ENCODE measurements around the gene BOD1L1.
A peak's percentile ranks its signal among the peaks of the same experiment; 100 is the strongest.

BOD1L1 gene

GRCh38 chr4:13543839-13544605 lies 83.5 kb downstream of the BOD1L1 start, which contains the start of gene NKX3-2:
NKX3-2 (minus strand) TSS chr4:13544508; CDS start chr4:13544414, 94 bp downstream.
- Mint-ChIP-seq H3K36me3 (peaks cover 19% of the 10 kb centered on the region), H3K4me1 (peaks cover 38% of the 10 kb centered on the region), H3K27ac (peak within 1 kb of the TSS; percentile 33), H3K4me3 (peak within 1 kb of the TSS; percentile 72), H3K9me3 (no peaks in the 10 kb centered on the region), H3K27me3 (peaks cover 97% of the 10 kb centered on the region)
- no peak for DNase-seq
- CTCF ChIA-PET = no interaction called here

GRCh38 chr4:13543032-13543838 lies 84.3 kb downstream of the BOD1L1 start:
- H3K4me1 Mint-ChIP-seq = peaks cover 36% of the 10 kb centered on the region
- DNase-seq = no peak
- peaks cover 25% of the 10 kb centered on the region for H3K36me3 Mint-ChIP-seq
- H3K27me3 Mint-ChIP-seq = peaks cover 98% of the 10 kb centered on the region
- CTCF ChIA-PET = no interaction called here
- H3K27ac Mint-ChIP-seq = peak overlapping the region; percentile 75
- peak overlapping the region; percentile 39 for H3K4me3 Mint-ChIP-seq
- peaks cover 2% of the 10 kb centered on the region for H3K9me3 Mint-ChIP-seq

GRCh38 chr4:13542577-13543031 lies 84.9 kb downstream of the BOD1L1 start:
- Mint-ChIP-seq H3K27ac (peak overlapping the region; percentile 75), H3K36me3 (peaks cover 27% of the 10 kb centered on the region), H3K4me1 (peaks cover 36% of the 10 kb centered on the region), H3K27me3 (peaks cover 98% of the 10 kb centered on the region), H3K9me3 (peaks cover 2% of the 10 kb centered on the region), H3K4me3 (peak overlapping the region; percentile 18)
- DNase-seq = no peak
- CTCF ChIA-PET = interaction anchor here (1.0 to 1.1 kb wide), 2 partner anchors 13 to 19 kb away, joined by 3 to 4 read pairs; no protein-coding TSS in a partner anchor

- Mint-ChIP-seq H3K4me1 (peaks cover 37% of the 10 kb centered on the region), H3K9me3 (peaks cover 5% of the 10 kb centered on the region), H3K36me3 (peaks cover 30% of the 10 kb centered on the region), H3K27ac (peak overlapping the region; percentile 78), H3K27me3 (peaks cover 98% of the 10 kb centered on the region), H3K4me3 (no peak overlapping the region)
- DNase-seq = peak; percentile 56
- CTCF ChIA-PET = interaction anchor here (1.0 to 1.1 kb wide), 2 partner anchors 12 to 18 kb away, joined by 3 to 4 read pairs; no protein-coding TSS in a partner anchor
Measured at GRCh38 chr4:13541720-13542576, 85.6 kb downstream of the BOD1L1 start.

- no peak overlapping the region for H3K4me3 Mint-ChIP-seq
- H3K36me3 Mint-ChIP-seq = peaks cover 28% of the 10 kb centered on the region
- H3K4me1 Mint-ChIP-seq = peaks cover 32% of the 10 kb centered on the region
- CTCF ChIA-PET = interaction anchor here (1.7 kb wide), 1 partner anchor 8 kb away, joined by 6 read pairs; no protein-coding TSS in a partner anchor
- peak overlapping the region; percentile 65 for H3K27ac Mint-ChIP-seq
- H3K27me3 Mint-ChIP-seq = peaks cover 98% of the 10 kb centered on the region
- DNase-seq = no peak
- H3K9me3 Mint-ChIP-seq = peaks cover 9% of the 10 kb centered on the region
Measured at GRCh38 chr4:13541176-13541604, 86.3 kb downstream of the BOD1L1 start.

GRCh38 chr4:13540446-13541175 lies 86.9 kb downstream of the BOD1L1 start:
- peaks cover 26% of the 10 kb centered on the region for H3K36me3 Mint-ChIP-seq
- peaks cover 99% of the 10 kb centered on the region for H3K27me3 Mint-ChIP-seq
- H3K4me1 Mint-ChIP-seq = peaks cover 30% of the 10 kb centered on the region
- no peak for DNase-seq
- peaks cover 9% of the 10 kb centered on the region for H3K9me3 Mint-ChIP-seq
- CTCF ChIA-PET = interaction anchor here (1.7 kb wide), 1 partner anchor 9 kb away, joined by 6 read pairs; no protein-coding TSS in a partner anchor
- H3K4me3 Mint-ChIP-seq = no peak overlapping the region
- peak overlapping the region; percentile 65 for H3K27ac Mint-ChIP-seq

GRCh38 chr4:13539619-13540445 lies 87.7 kb downstream of the BOD1L1 start:
- Mint-ChIP-seq H3K27ac (peak overlapping the region; percentile 28), H3K4me1 (peaks cover 24% of the 10 kb centered on the region), H3K27me3 (peaks cover 100% of the 10 kb centered on the region), H3K9me3 (peaks cover 9% of the 10 kb centered on the region), H3K36me3 (peaks cover 23% of the 10 kb centered on the region), H3K4me3 (no peak overlapping the region)
- no peak for DNase-seq
- CTCF ChIA-PET = interaction anchor here (1.7 kb wide), 1 partner anchor 9 kb away, joined by 6 read pairs; no protein-coding TSS in a partner anchor

- DNase-seq = no peak
- Mint-ChIP-seq H3K4me3 (peak overlapping the region; percentile 19), H3K27me3 (peaks cover 100% of the 10 kb centered on the region), H3K4me1 (peaks cover 23% of the 10 kb centered on the region), H3K36me3 (peaks cover 23% of the 10 kb centered on the region), H3K27ac (peak overlapping the region; percentile 28), H3K9me3 (peaks cover 9% of the 10 kb centered on the region)
- CTCF ChIA-PET = interaction anchor here (1.7 kb wide), 1 partner anchor 10 kb away, joined by 6 read pairs; no protein-coding TSS in a partner anchor
Measured at GRCh38 chr4:13539047-13539618, 88.4 kb downstream of the BOD1L1 start.

- Mint-ChIP-seq H3K4me1 (peaks cover 21% of the 10 kb centered on the region), H3K9me3 (peaks cover 9% of the 10 kb centered on the region)
Measured at GRCh38 chr4:13538427-13538973, 89.0 kb downstream of the BOD1L1 start.

GRCh38 chr4:13537832-13538177 lies 89.7 kb downstream of the BOD1L1 start:
- no peak overlapping the region for H3K4me3 Mint-ChIP-seq
- CTCF ChIA-PET = interaction anchor here (1.6 kb wide), 1 partner anchor 10 kb away, joined by 4 read pairs; no protein-coding TSS in a partner anchor
- no peak for DNase-seq
- H3K27me3 Mint-ChIP-seq = peaks cover 100% of the 10 kb centered on the region
- peaks cover 19% of the 10 kb centered on the region for H3K4me1 Mint-ChIP-seq
- H3K9me3 Mint-ChIP-seq = peaks cover 9% of the 10 kb centered on the region
- no peak overlapping the region for H3K27ac Mint-ChIP-seq
- peaks cover 25% of the 10 kb centered on the region for H3K36me3 Mint-ChIP-seq

More at GRCh38 chr4:13538427-13538973, 89.0 kb downstream of the BOD1L1 start:
- H3K27ac Mint-ChIP-seq = peak overlapping the region; percentile 80
- H3K36me3 Mint-ChIP-seq = peaks cover 25% of the 10 kb centered on the region
- CTCF ChIA-PET = no interaction called here
- H3K4me3 Mint-ChIP-seq = peak overlapping the region; percentile 19
- DNase-seq = no peak
- H3K27me3 Mint-ChIP-seq = peaks cover 100% of the 10 kb centered on the region

GRCh38 chr4:13537011-13537831 lies 90.3 kb downstream of the BOD1L1 start:
- Mint-ChIP-seq H3K27ac (peak overlapping the region; percentile 73), H3K9me3 (peaks cover 9% of the 10 kb centered on the region), H3K27me3 (peaks cover 100% of the 10 kb centered on the region), H3K36me3 (peaks cover 25% of the 10 kb centered on the region), H3K4me3 (no peak overlapping the region), H3K4me1 (peaks cover 17% of the 10 kb centered on the region)
- CTCF ChIA-PET = interaction anchor here (1.6 kb wide), 1 partner anchor 11 kb away, joined by 4 read pairs; no protein-coding TSS in a partner anchor
- peak; percentile 45 for DNase-seq

Measured in activated naive CD4-positive, alpha-beta T cell treated with anti-CD3 and anti-CD28 coated beads, Interleukin-2, amount 10 ng/mL, durations not matched to agents 7 days and 5 days (primary cell).